Cardiac fibroblast (primary cell): Measurements from ENCODE around the gene OMA1.
"Not testable (repeated sequence)": the region's sequence is repeated elsewhere in the genome, so short reads cannot be mapped to it uniquely, and the experiment has no call there.

ENCODE experiments used
- DNase-seq, 2 donors: peaks; one replicate each; pipeline versions ENCODE4 v3.0.0 to v3.0.0-alpha.2; 2010; ENCODE audit warnings: low read depth in 2 of 2
- H3K4me3 ChIP-seq, 2 donors: replicated peaks in 1 of 2; 1 replicate in 1 of 2; 2 replicates in 1 of 2; pipeline ENCODE4 v1.5.1; 2011; ENCODE audit warnings: low read depth in 2 of 2, low read length in 2 of 2, mild to moderate bottlenecking in 2 of 2, moderate library complexity in 1 of 2
- CTCF ChIP-seq: IDR thresholded peaks from one replicate; pipeline ENCODE4 v1.5.1; 2011; ENCODE audit warnings: low read depth, mild to moderate bottlenecking, low read length, inconsistent platforms

The OMA1 gene

DNA sequence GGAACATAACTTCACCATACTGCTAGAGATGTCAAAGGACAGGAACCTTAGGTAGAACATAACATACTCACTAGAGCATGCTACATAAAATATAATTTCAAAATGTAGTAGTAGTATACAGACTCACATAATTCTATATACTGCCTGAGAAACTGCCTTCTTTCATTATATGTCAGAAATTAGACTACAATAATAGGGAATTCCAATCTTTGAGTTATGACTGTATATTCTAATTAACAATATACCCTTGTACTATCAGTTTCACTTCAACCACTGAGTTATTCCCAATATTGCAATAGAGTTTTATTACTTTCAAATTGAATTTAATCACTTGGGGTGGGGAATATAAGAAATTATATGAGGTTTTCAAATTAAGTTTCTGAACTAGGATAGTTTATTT lies 44.0 kb downstream of the OMA1 start:
- TF ChIP-seq CTCF: no peak
- no peak overlapping the region for H3K4me3 ChIP-seq
- no peak for DNase-seq

- H3K4me3 ChIP-seq: no peak overlapping the region
- TF ChIP-seq CTCF: no peak
- DNase-seq: no peak
Measured at GRCh38 chr1:58500043-58500442, 46.5 kb downstream of the OMA1 start.

- TF ChIP-seq CTCF: no peak
- DNase-seq: no peak
- H3K4me3 ChIP-seq: no peak overlapping the region
Measured at GRCh38 chr1:58497499-58497898, 49.0 kb downstream of the OMA1 start.

GRCh38 chr1:58496042-58496441 lies 50.5 kb downstream of the OMA1 start:
- TF ChIP-seq CTCF: no peak
- H3K4me3 ChIP-seq: no peak overlapping the region
- DNase-seq: no peak

DNA sequence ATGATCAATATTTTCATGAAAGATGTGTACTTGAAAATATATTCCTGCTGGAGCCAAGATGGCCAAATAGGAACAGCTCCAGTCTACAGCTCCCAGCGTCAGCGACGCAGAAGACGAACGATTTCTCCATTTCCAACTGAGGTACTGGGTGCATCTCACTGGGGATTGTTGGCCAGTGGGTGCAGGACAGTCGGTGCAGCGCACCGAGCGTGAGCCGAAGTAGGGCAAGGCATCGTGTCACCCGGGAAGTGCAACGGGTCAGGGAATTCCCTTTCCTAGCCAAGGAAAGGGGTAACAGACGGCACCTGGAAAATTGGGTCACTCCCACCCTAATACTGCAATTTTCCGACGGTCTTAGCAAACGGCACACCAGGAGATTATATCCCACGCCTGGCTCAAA lies 57.6 kb downstream of the OMA1 start:
- not testable (repeated sequence) for H3K4me3 ChIP-seq, DNase-seq

- no peak overlapping the region for H3K4me3 ChIP-seq
- no peak for DNase-seq
- TF ChIP-seq CTCF: no peak
Measured at GRCh38 chr1:58487002-58487401, 59.5 kb downstream of the OMA1 start.

DNA sequence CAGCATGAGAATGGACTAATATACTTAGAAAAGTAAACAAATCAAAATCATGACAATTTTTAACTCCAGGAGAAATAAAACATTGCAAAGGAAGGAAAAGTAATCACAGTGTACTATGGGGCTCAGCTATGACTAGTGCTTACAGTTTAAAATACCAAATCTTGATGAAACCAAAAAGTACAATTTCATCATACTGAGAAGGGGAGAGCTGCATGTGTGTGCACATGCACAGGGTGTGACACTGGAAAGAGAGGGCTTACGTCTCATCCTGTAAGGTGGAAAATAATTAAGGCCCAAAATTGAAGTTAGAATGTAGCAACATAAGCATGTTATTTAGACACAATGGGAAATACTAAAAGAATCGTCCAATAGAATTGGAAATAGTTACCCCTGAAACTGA lies 64.6 kb downstream of the OMA1 start:
- DNase-seq: no peak
- TF ChIP-seq CTCF: no peak
- no peak overlapping the region for H3K4me3 ChIP-seq
